Motor neuron (in vitro differentiated cells): ENCODE measurements around the gene CEP78. TPM values are rescaled to one million over a fixed set of nuclear protein-coding genes. Genes with fewer than 3 reads are reported as not detected.
A peak's percentile ranks its signal among the peaks of the same experiment; 100 is the strongest.

Source experiments
- ATAC-seq, 8 experiments: fragments of 200-7000 bp; cut with Tn5 transposase; replicated peaks in 6 of 8; 2 replicates each; pipeline ENCODE4 v1.8.0; 2021; ENCODE audit warnings: mild to moderate bottlenecking in 8 of 8, moderate library complexity in 8 of 8
- H3K27ac ChIP-seq, 2 donors: fragments of 250-450 bp; sonication (Bioruptor Pico); 2 replicates each; pipeline ENCODE4 v1.9.0; 2021; ENCODE audit warnings: antibody characterized with exemption in 2 of 2, mild to moderate bottlenecking in 2 of 2, moderate library complexity in 1 of 2
- H3K4me1 ChIP-seq, 2 donors: fragments of 250-450 bp; sonication (Bioruptor Pico); replicated peaks in 1 of 2; 2 replicates each; pipeline ENCODE4 v1.6.1; 2021; ENCODE audit warnings: antibody characterized with exemption in 2 of 2, mild to moderate bottlenecking in 2 of 2, moderate library complexity in 1 of 2
- H3K4me3 ChIP-seq, 5 donors: fragments of 250-450 bp; sonication (Bioruptor Pico); 2 replicates each; pipeline ENCODE4 v1.9.0; 2021; ENCODE audit warnings: antibody characterized with exemption in 5 of 5, mild to moderate bottlenecking in 5 of 5, moderate library complexity in 4 of 5
- WGBS, 10 experiments: fragments of 450-650 bp; shearing (Covaris generic); methylation state at CpG; one replicate each; pipeline ENCODE4 v1.0.0; 2022; 5-methylcytosine and 5-hydroxymethylcytosine counted together
- in situ Hi-C, 9 experiments: fragments of 400-800 bp; cut with MboI; loops; one replicate each; pipeline ENCODE4 v1.15.0; 2021; ENCODE audit warnings: low sequenced_read_pairs in 9 of 9, low pct_unique_long_range_greater_than_20kb in 2 of 9; ENCODE audit not compliant: unreplicated experiment in 9 of 9
- total RNA-seq, 8 experiments: library from RNA; unstranded; fragments of 300-600 nt; gene quantifications; 2 replicates each; pipeline versions ENCODE4 v1.2.3 to v1.2.4, GENCODE V29; 2022

Gene CEP78
- total RNA-seq, 8 experiments from 2014 or later = 5.2 to 27.1 (median 15.8) TPM

DNA sequence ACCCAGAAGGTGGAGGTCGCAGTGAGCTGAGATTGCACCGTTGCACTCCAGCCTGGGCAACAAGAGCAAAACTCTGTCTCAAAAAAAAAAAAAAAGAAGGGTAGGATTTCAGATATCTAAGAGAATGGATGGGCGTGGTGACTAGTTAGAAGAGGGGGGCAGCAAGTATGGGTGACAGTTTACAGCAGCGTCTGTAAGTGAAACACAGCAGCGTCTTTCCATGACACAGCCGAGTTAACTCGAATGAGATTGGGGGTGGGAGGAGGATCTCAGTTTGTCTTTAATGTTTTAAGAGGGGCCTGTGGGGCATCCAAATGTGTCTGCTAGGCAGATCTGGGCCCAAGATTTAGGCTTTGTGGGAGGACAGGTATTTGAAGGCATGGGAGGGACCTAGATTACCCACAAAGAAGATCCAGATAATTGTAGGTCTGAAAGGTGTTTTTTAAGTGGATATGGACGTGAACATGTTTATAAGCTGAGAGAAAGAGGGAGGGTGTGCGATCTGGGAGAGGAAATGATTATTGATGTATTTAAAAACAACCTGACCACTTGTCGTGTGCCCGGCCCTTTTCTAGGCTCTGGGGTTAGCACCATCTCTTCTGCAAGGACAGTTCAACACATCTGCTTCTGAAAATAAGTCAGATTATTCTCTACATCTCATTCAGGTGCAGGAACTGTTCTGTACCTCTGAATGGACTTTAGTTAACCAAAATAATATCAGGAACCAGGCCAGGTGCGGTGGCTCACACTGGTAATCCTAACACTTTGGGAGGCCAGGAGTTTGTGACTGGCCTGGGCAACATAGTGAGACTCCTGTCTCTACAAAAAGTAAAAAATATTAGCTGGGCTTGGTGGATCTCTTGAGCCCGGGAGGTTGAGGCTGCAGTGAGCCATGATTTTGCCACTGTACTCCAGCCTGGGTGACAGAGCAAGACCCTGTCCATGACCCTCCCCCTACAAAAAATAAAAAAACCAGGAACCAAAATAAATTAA lies 2.5 kb downstream of the CEP78 start:
- Histone ChIP-seq H3K4me3 (no peak overlapping the region), H3K4me1 (peaks cover 6 to 10% of the 10 kb centered on the region in 2 donors), H3K27ac (no peak overlapping the region)
- ATAC-seq = no peak
- WGBS, 10 experiments = 78 to 100% (median 90%) methylated on average over 1 to 10 of the region's 13 CpGs; no CpG with 5 or more reads in 1 of the 10 experiments
- in situ Hi-C loops = loop anchor here in 1 of 9 experiments (25.0 kb wide), 1 partner anchor 801 kb away; no protein-coding TSS in a partner anchor

DNA sequence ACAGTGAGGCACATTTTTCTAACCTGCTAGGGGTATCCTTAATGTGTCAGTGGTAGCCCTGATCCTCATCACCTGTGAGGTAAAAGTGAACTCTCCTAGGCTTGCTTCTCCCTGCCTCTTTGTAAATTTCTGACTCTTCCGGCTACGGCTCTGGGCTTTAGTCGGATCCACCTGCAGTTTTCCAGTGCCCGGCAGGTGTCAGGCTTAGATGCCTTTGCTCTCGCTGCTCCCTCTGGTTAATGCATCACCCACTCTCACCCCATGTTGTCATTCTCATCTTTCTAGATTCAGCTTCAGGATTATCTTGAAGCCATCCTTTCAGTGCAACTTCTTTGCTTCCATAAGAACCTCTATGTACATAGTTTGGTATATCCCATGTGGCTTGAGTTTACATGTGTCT lies 3.6 kb downstream of the CEP78 start:
- in situ Hi-C loops = loop anchor here in 1 of 9 experiments (25.0 kb wide), 1 partner anchor 802 kb away; no protein-coding TSS in a partner anchor
- 41 to 100% (median 65%) methylated on average over 2 to 5 of the region's 5 CpGs; no CpG with 5 or more reads in 5 of the 10 experiments for WGBS, 10 experiments
- Histone ChIP-seq H3K4me1 (peaks cover 6 to 10% of the 10 kb centered on the region in 2 donors), H3K4me3 (peak overlapping the region in 2 of 5 donors; percentile 1 to 10), H3K27ac (no peak overlapping the region)
- ATAC-seq = peak in 2 of 8 experiments; percentile 13 to 37

- WGBS, 10 experiments = 67 to 100% (median 88%) methylated on average over 1 to 4 of the region's 4 CpGs; no CpG with 5 or more reads in 3 of the 10 experiments
- H3K27ac ChIP-seq = no peak overlapping the region
- peaks cover 5 to 8% of the 10 kb centered on the region in 2 donors for H3K4me1 ChIP-seq
- no peak for ATAC-seq
- in situ Hi-C loops = loop anchor here in 1 of 9 experiments (25.0 kb wide), 1 partner anchor 805 kb away; no protein-coding TSS in a partner anchor
- H3K4me3 ChIP-seq = no peak overlapping the region
Observed at GRCh38 chr9:78242041-78242440, 6.2 kb downstream of the CEP78 start.

DNA sequence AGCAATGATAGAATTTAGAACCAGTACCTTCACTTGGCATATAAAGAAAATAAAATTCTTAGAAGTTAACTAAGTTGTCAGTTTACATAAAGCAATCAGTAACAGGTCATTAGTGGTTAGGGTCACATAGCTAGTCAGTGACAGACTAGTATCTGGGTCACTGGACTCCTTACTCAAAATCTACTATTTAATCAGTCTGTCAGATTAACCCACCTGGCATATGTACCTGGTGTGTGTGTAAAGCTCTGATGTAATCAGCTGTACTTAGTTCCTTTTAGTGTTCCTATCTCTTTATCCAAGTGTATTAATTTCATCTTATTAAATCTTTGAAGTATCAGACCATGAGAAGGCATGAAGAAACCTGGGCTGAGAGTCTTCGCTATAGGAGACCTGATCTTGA lies 7.3 kb downstream of the CEP78 start:
- Histone ChIP-seq H3K27ac (no peak overlapping the region), H3K4me1 (peaks cover 0 to 4% of the 10 kb centered on the region in 2 donors), H3K4me3 (no peak overlapping the region)
- 86 to 100% (median 100%) methylated on average over 1 of the region's 1 CpG; no CpG with 5 or more reads in 4 of the 10 experiments for WGBS, 10 experiments
- in situ Hi-C loops = loop anchor here in 1 of 9 experiments (25.0 kb wide), 1 partner anchor 806 kb away; no protein-coding TSS in a partner anchor
- no peak for ATAC-seq

- WGBS, 10 experiments = 0 to 93% (median 69%) methylated on average over 1 of the region's 1 CpG; no CpG with 5 or more reads in 2 of the 10 experiments
- no peaks in the 10 kb centered on the region for H3K4me1 ChIP-seq
- H3K27ac ChIP-seq = no peak overlapping the region
- in situ Hi-C loops = loop anchor here in 1 of 9 experiments (25.0 kb wide), 1 partner anchor 808 kb away; no protein-coding TSS in a partner anchor
- no peak overlapping the region for H3K4me3 ChIP-seq
- ATAC-seq = peak in 2 of 8 experiments; percentile 10 to 26
Observed at GRCh38 chr9:78245401-78245800, 9.5 kb downstream of the CEP78 start.

DNA sequence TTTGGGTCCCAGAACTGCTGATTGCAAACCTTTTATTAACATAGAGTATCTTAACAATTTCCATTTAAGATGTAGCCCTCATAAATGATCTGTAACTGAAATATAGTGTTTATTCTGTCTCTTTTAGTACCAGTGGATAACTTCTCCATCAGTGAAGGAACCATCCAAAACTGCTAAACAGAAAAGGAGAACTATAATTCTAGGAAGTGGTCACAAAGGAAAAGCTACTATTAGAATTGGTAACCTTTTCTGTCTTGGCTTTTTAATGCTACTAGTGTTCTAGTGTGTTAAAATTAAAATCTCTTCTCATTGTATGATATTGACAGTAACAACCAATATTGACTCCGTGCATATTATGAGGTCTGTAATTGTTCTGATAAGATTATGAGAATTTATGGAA lies 12.8 kb downstream of the CEP78 start:
- in situ Hi-C loops = loop anchor here in 1 of 9 experiments (25.0 kb wide), 1 partner anchor 811 kb away; no protein-coding TSS in a partner anchor

GRCh38 chr9:78249542-78249941 lies 13.7 kb downstream of the CEP78 start:
- H3K4me1 ChIP-seq = no peaks in the 10 kb centered on the region
- ATAC-seq = no peak

More for the DNA sequence above, 12.8 kb downstream of the CEP78 start:
- no peak overlapping the region for H3K27ac ChIP-seq
- ATAC-seq = no peak
- no peak overlapping the region for H3K4me3 ChIP-seq
- WGBS, 10 experiments = 82 to 100% (median 97%) methylated on average over 1 of the region's 1 CpG; no CpG with 5 or more reads in 2 of the 10 experiments
- H3K4me1 ChIP-seq = no peaks in the 10 kb centered on the region

GRCh38 chr9:78252616-78253015 lies 16.7 kb downstream of the CEP78 start:
- 88 to 100% (median 100%) methylated on average over 1 of the region's 1 CpG; no CpG with 5 or more reads in 1 of the 10 experiments for WGBS, 10 experiments
- in situ Hi-C loops = loop anchor here in 1 of 9 experiments (25.0 kb wide), 1 partner anchor 110 kb away; no protein-coding TSS in a partner anchor
- H3K27ac ChIP-seq = no peak overlapping the region
- no peaks in the 10 kb centered on the region for H3K4me1 ChIP-seq
- no peak for ATAC-seq
- no peak overlapping the region for H3K4me3 ChIP-seq

More at GRCh38 chr9:78249542-78249941, 13.7 kb downstream of the CEP78 start:
- Histone ChIP-seq H3K27ac (no peak overlapping the region), H3K4me3 (no peak overlapping the region)
- in situ Hi-C loops = loop anchor here in 1 of 9 experiments (25.0 kb wide), 1 partner anchor 812 kb away; no protein-coding TSS in a partner anchor

DNA sequence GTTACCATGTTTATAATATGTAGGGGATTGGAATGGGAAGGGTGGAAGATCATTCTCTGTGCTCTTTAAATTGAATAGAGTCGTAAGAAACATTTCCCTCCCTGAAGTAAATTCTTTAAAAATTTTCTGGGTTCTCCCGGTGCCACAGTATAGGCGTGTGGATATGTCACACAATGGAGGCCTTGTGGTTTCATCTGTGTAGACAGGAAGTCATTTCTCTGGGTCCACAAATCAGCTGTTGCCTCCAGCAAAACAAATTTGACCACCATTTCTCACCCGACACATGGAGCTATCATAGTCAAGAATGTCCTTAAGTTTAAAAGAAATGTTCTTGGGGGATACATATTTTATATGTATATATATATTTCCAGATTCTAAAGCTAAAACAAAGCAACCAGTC lies 17.4 kb downstream of the CEP78 start:
- WGBS, 10 experiments = 75 to 100% (median 89%) methylated on average over 1 to 4 of the region's 4 CpGs; no CpG with 5 or more reads in 2 of the 10 experiments
- ATAC-seq = no peak
- H3K4me3 ChIP-seq = no peak overlapping the region
- in situ Hi-C loops = loop anchor here in 1 of 9 experiments (25.0 kb wide), 1 partner anchor 109 kb away; no protein-coding TSS in a partner anchor
- no peak overlapping the region for H3K27ac ChIP-seq
- H3K4me1 ChIP-seq = no peaks in the 10 kb centered on the region

DNA sequence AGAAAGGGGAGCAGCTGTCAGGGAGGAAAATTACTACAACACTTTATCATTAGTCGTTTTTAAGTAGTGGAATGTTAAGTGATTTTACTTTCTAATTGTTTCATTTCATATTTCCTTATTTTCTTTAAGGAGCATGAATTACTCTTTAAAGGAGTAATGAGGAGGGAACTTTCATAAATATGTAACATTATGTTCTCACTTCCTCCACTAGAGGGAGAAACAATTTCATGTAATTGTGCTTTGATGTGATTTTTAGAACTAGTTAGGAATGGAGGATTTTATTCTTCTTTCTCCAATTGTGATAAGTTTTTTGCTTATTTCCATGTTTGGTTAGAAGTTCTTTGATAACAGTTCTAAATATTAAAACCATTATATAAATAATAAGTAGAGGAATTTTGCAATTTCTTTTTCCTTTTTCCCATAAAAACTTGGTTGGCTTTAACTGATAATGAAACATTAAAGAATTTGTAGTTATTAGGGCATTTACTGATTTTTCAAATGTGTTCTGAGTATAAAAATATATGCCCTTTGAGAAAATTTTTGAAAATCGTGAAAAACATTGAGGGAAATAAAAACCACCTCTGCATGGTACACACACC lies 25.6 kb downstream of the CEP78 start:
- no peak overlapping the region for H3K4me3 ChIP-seq
- WGBS, 10 experiments = 10 to 100% (median 47%) methylated on average over 1 to 2 of the region's 2 CpGs; no CpG with 5 or more reads in 1 of the 10 experiments
- H3K27ac ChIP-seq = no peak overlapping the region
- ATAC-seq = no peak
- in situ Hi-C loops = loop anchor here in 1 of 9 experiments (25.0 kb wide), 1 partner anchor 101 kb away; no protein-coding TSS in a partner anchor
- H3K4me1 ChIP-seq = no peaks in the 10 kb centered on the region

DNA sequence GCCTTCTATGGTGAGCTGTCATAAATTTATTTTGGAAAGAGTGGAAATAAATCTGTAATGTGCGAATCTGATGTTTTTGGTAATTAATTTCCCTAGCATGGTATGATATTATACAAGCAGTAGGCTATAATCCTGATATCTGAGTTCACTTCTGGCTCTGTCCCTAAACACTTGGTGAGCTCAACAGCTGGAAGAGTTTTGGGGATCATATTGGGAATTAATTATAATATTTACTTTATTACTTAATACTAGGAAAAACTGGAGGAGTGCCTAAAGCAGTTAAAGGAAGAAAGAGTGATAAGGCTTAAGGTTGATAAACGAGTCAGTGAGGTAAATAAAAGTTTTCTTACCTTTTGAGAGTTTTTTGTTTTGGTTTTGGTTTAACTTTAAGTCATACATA lies 26.8 kb downstream of the CEP78 start:
- in situ Hi-C loops = loop anchor here in 1 of 9 experiments (25.0 kb wide), 1 partner anchor 100 kb away; no protein-coding TSS in a partner anchor

DNA sequence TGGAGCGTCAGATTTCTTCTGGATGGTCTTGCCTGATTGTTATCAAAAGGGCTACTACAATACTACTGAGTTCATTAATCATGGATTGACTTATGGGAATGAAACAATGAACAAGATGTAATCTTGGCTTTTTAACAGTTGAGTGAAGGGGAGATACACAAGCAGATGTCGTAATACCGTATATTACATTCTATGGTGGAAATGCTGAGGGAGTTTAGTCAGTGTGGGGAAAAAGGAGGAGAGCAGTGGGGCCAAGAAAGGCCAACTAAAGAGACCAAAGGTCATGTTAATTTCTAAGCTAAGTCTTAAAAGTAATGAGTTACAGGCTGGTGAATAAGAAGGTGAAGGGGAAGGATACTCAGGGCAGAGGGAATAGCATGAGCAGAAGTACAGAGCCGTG lies 32.0 kb downstream of the CEP78 start:
- H3K27ac ChIP-seq = no peak overlapping the region
- no peaks in the 10 kb centered on the region for H3K4me1 ChIP-seq
- in situ Hi-C loops = loop anchor here in 1 of 9 experiments (25.0 kb wide), 1 partner anchor 94 kb away; no protein-coding TSS in a partner anchor
- 89 to 100% (median 93%) methylated on average over 1 to 4 of the region's 4 CpGs; no CpG with 5 or more reads in 1 of the 10 experiments for WGBS, 10 experiments
- H3K4me3 ChIP-seq = no peak overlapping the region
- no peak for ATAC-seq

More for the DNA sequence above, 26.8 kb downstream of the CEP78 start:
- no peaks in the 10 kb centered on the region for H3K4me1 ChIP-seq
- no peak overlapping the region for H3K27ac ChIP-seq
- ATAC-seq = no peak
- no peak overlapping the region for H3K4me3 ChIP-seq
- WGBS, 10 experiments = 83 to 100% (median 90%) methylated on average over 1 to 2 of the region's 2 CpGs
